ENCODE measurements around the gene SORCS3.

SORCS3 gene

GRCh38 chr10:104676874-104677273 is 35.8 kb downstream of the SORCS3 start:
- DNase-seq (ENCODE audit: low read depth in 1 of 2, low spot score in 1 of 2), result no peak
- H3K27me3 ChIP-seq (ENCODE audit: insufficient read depth, poor library complexity, severe bottlenecking), result peaks cover 14% of the 10 kb centered on the region
- TF ChIP-seq REST (IDR thresholded peaks at IDR 0.05; ENCODE audit: insufficient replicate concordance, low read depth) (no peak), POLR2AphosphoS5 (IDR thresholded peaks at IDR 0.05; ENCODE audit: low read depth) (no peak), CTCF (IDR thresholded peaks at IDR 0.05; ENCODE audit: insufficient read depth, low read length) (no peak), SPI1 (IDR thresholded peaks at IDR 0.05; ENCODE audit: borderline replicate concordance, low read depth) (no peak), GABPA (IDR thresholded peaks at IDR 0.05; ENCODE audit: low read depth) (no peak)
- no peak overlapping the region for H3K4me3 ChIP-seq (replicated peaks; ENCODE audit: insufficient read depth, low read length)
- H3K27ac ChIP-seq (replicated peaks), result no peak overlapping the region

- Histone ChIP-seq H3K4me3 (replicated peaks; ENCODE audit: insufficient read depth, low read length) (no peak overlapping the region), H3K27me3 (ENCODE audit: insufficient read depth, poor library complexity, severe bottlenecking) (peaks cover 14% of the 10 kb centered on the region), H3K27ac (replicated peaks) (no peak overlapping the region)
- TF ChIP-seq CTCF (IDR thresholded peaks at IDR 0.05; ENCODE audit: insufficient read depth, low read length), result no peak
- TF ChIP-seq SPI1 (IDR thresholded peaks at IDR 0.05; ENCODE audit: borderline replicate concordance, low read depth), result no peak
- no peak for TF ChIP-seq GABPA (IDR thresholded peaks at IDR 0.05; ENCODE audit: low read depth)
- TF ChIP-seq POLR2AphosphoS5 (IDR thresholded peaks at IDR 0.05; ENCODE audit: low read depth), result no peak
- DNase-seq (ENCODE audit: low read depth in 1 of 2, low spot score in 1 of 2), result no peak
Measured at GRCh38 chr10:104678658-104679057, 37.6 kb downstream of the SORCS3 start.

- TF ChIP-seq REST (IDR thresholded peaks at IDR 0.05; ENCODE audit: insufficient replicate concordance, low read depth) (no peak), GABPA (IDR thresholded peaks at IDR 0.05; ENCODE audit: low read depth) (no peak), POLR2AphosphoS5 (IDR thresholded peaks at IDR 0.05; ENCODE audit: low read depth) (no peak)
- DNase-seq (ENCODE audit: low read depth in 1 of 2, low spot score in 1 of 2), result no peak
- Histone ChIP-seq H3K4me3 (replicated peaks; ENCODE audit: insufficient read depth, low read length) (no peak overlapping the region), H3K27ac (replicated peaks) (no peak overlapping the region), H3K27me3 (ENCODE audit: insufficient read depth, poor library complexity, severe bottlenecking) (peaks cover 14% of the 10 kb centered on the region)
Measured at GRCh38 chr10:104680467-104681401, 39.6 kb downstream of the SORCS3 start.

- TF ChIP-seq SPI1 (IDR thresholded peaks at IDR 0.05; ENCODE audit: borderline replicate concordance, low read depth) (no peak), GABPA (IDR thresholded peaks at IDR 0.05; ENCODE audit: low read depth) (no peak), POLR2AphosphoS5 (IDR thresholded peaks at IDR 0.05; ENCODE audit: low read depth) (no peak), REST (IDR thresholded peaks at IDR 0.05; ENCODE audit: insufficient replicate concordance, low read depth) (no peak), CTCF (IDR thresholded peaks at IDR 0.05; ENCODE audit: insufficient read depth, low read length) (no peak)
- Histone ChIP-seq H3K27ac (replicated peaks) (no peak overlapping the region), H3K4me3 (replicated peaks; ENCODE audit: insufficient read depth, low read length) (no peak overlapping the region), H3K27me3 (ENCODE audit: insufficient read depth, poor library complexity, severe bottlenecking) (peaks cover 14% of the 10 kb centered on the region)
- DNase-seq (ENCODE audit: low read depth in 1 of 2, low spot score in 1 of 2), result no peak
Measured at GRCh38 chr10:104681485-104681884, 40.4 kb downstream of the SORCS3 start.

All from HL-60 (cell line).